ENCODE data around the gene SGSM1.

The SGSM1 gene

GRCh38 chr22:24953384-24954113 is 147.5 kb downstream of the SGSM1 start (continued):
- TF ChIP-seq PRDM10 (tag by site-specific recombination; IDR thresholded peaks at IDR 0.05), result peak; percentile 83
- no peak; the same call in none of the 2 replicates for TF ChIP-seq ZBTB48 (tag by site-specific recombination; IDR thresholded peaks at IDR 0.05)
- TF ChIP-seq ZBTB26 (tag by site-specific recombination; optimal IDR thresholded peaks at IDR 0.05), result peak; percentile 69

GRCh38 chr22:24954114-24954463 is 148.1 kb downstream of the SGSM1 start:
- Histone ChIP-seq H3K9me3 (ENCODE audit: control insufficient read depth, insufficient read depth, low read depth, low read length) (no peaks in the 10 kb centered on the region), H3K4me1 (ENCODE audit: control insufficient read depth, insufficient read depth, low read length) (peaks cover 10% of the 10 kb centered on the region; the same call in 1 of the 2 replicates), H3K36me3 (ENCODE audit: control insufficient read depth in 2 of 2, insufficient read depth in 1 of 2, low read length in 2 of 2) (no peaks in the 10 kb centered on the region; a peak in 1 of 3 replicates), H3K4me3 (ENCODE audit: low read depth, low read length) (no peak overlapping the region), H3K27ac (ENCODE audit: extremely low read depth, low read depth, low read length) (no peak overlapping the region; the same call in 1 of the 2 replicates)
- ChIA-PET POLR2A (no interaction called here), CTCF (interaction anchor here (0.7 to 7.9 kb wide), 7 partner anchors 10 to 248 kb away, joined by 3 to 66 read pairs (median 5); no protein-coding TSS in a partner anchor)
- TF ChIP-seq PRDM10 (tag by site-specific recombination; IDR thresholded peaks at IDR 0.05) (no peak), ZNF26 (tag by site-specific recombination; IDR thresholded peaks at IDR 0.05) (no peak), ZNF394 (tag by site-specific recombination; IDR thresholded peaks at IDR 0.05; ENCODE audit: borderline replicate concordance) (peak; percentile 60; the same call in 1 of the 2 replicates), ZNF692 (tag by site-specific recombination; IDR thresholded peaks at IDR 0.05) (no peak), HOXD13 (CRISPR knock-in tag; IDR thresholded peaks at IDR 0.05; ENCODE audit: borderline replicate concordance) (no peak), CTCF (tag by site-specific recombination; IDR thresholded peaks at IDR 0.05) (0 out of 2 replicates have a peak, but pooled peaks have one; percentile 8), ZNF169 (tag by site-specific recombination; IDR thresholded peaks at IDR 0.05) (no peak), ZNF366 (tag by site-specific recombination; conservative IDR thresholded peaks at IDR 0.05) (no peak), KLF7 (tag by site-specific recombination; IDR thresholded peaks at IDR 0.05; ENCODE audit: borderline replicate concordance) (no peak), ZNF837 (tag by site-specific recombination; IDR thresholded peaks at IDR 0.05) (no peak), ZNF776 (tag by site-specific recombination; IDR thresholded peaks at IDR 0.05; ENCODE audit: borderline replicate concordance) (no peak), HOXA7 (CRISPR knock-in tag; IDR thresholded peaks at IDR 0.05; ENCODE audit: borderline replicate concordance) (no peak), ZNF133 (tag by site-specific recombination; IDR thresholded peaks at IDR 0.05) (no peak), PRDM4 (tag by site-specific recombination; IDR thresholded peaks at IDR 0.05) (no peak)
